GM12878 (cell line): ENCODE measurements around the gene GRIN2A.

Experiments used
- CEBPB ChIP-seq, 2 experiments: fragments of 150-350 bp in 1 of 2; IDR thresholded peaks; 2 replicates each; pipeline ENCODE4 v1.6.1; 2012 to 2014; ENCODE audit warnings: low read depth in 2 of 2, low read length in 2 of 2, borderline replicate concordance in 1 of 2, inconsistent platforms in 1 of 2
- CHD1 ChIP-seq: IDR thresholded peaks from 2 replicates; pipeline ENCODE4 v1.6.1; 2012; ENCODE audit warnings: low read depth, low read length, improper control_type of control experiment
- CREB1 ChIP-seq: IDR thresholded peaks from 2 replicates; pipeline ENCODE4 v1.6.1; 2012; ENCODE audit warnings: low read depth, mild to moderate bottlenecking, inconsistent platforms
- CTCF ChIP-seq, 3 experiments: IDR thresholded peaks in 2 of 3; conservative IDR thresholded peaks in 1 of 3; 2 replicates each; pipeline ENCODE4 v1.5.1; 2011; ENCODE audit warnings: low read depth in 3 of 3, low read length in 3 of 3, mild to moderate bottlenecking in 3 of 3, control low read depth in 2 of 3, moderate library complexity in 2 of 3, inconsistent platforms in 1 of 3, mixed read lengths in 1 of 3; ENCODE audit not compliant: control insufficient read depth in 2 of 3, insufficient read depth in 1 of 3; ENCODE audit errors: extremely low read depth in 1 of 3
- DPF2 ChIP-seq: fragments of 450-650 bp; IDR thresholded peaks from 2 replicates; pipeline ENCODE4 v1.6.1; 2017; ENCODE audit warnings: mild to moderate bottlenecking
- EGR1 ChIP-seq, 2 experiments: IDR thresholded peaks; 1 replicate in 1 of 2; 2 replicates in 1 of 2; pipeline ENCODE4 v1.6.1; 2011 to 2012; ENCODE audit warnings: low read depth in 2 of 2, low read length in 2 of 2, borderline replicate concordance in 1 of 2, mild to moderate bottlenecking in 1 of 2, moderate library complexity in 1 of 2
- ETV6 ChIP-seq, 2 experiments: fragments of 450-650 bp in 1 of 2; IDR thresholded peaks in 1 of 2; conservative IDR thresholded peaks in 1 of 2; 2 replicates each; pipeline ENCODE4 v1.6.1; 2014; ENCODE audit warnings: antibody characterized with exemption in 1 of 2, borderline replicate concordance in 1 of 2, low read depth in 1 of 2, mild to moderate bottlenecking in 1 of 2, moderate library complexity in 1 of 2
- ZBED1 ChIP-seq: IDR thresholded peaks from 2 replicates; pipeline ENCODE4 v1.6.1; 2016; ENCODE audit warnings: borderline replicate concordance

GRCh38 chr16:9946022-9946720 lies 236.1 kb downstream of the GRIN2A start:
- TF ChIP-seq ETV6 (conservative IDR thresholded peaks at IDR 0.05 in 1 of 2, IDR thresholded peaks at IDR 0.05 in 1 of 2; ENCODE audit: borderline replicate concordance in 1 of 2, low read depth in 1 of 2) (no peak), EGR1 (IDR thresholded peaks at IDR 0.05; ENCODE audit: borderline replicate concordance in 1 of 2, low read depth in 2 of 2, low read length in 2 of 2) (no peak), ZBED1 (no peak), CREB1 (no peak), CEBPB (IDR thresholded peaks at IDR 0.05; ENCODE audit: borderline replicate concordance in 1 of 2, low read depth in 2 of 2, low read length in 2 of 2) (no peak), CHD1 (no peak), DPF2 (no peak), CTCF (IDR thresholded peaks at IDR 0.05 in 2 of 3, conservative IDR thresholded peaks at IDR 0.05 in 1 of 3; ENCODE audit: control insufficient read depth in 2 of 3, extremely low read depth in 1 of 3, insufficient read depth in 1 of 3, low read depth in 3 of 3, low read length in 3 of 3) (peak; percentile 29 to 34 (median 31); a peak in 4 of 6 replicates)
